ENCODE measurements around the gene OTOS.

Gene OTOS

DNA sequence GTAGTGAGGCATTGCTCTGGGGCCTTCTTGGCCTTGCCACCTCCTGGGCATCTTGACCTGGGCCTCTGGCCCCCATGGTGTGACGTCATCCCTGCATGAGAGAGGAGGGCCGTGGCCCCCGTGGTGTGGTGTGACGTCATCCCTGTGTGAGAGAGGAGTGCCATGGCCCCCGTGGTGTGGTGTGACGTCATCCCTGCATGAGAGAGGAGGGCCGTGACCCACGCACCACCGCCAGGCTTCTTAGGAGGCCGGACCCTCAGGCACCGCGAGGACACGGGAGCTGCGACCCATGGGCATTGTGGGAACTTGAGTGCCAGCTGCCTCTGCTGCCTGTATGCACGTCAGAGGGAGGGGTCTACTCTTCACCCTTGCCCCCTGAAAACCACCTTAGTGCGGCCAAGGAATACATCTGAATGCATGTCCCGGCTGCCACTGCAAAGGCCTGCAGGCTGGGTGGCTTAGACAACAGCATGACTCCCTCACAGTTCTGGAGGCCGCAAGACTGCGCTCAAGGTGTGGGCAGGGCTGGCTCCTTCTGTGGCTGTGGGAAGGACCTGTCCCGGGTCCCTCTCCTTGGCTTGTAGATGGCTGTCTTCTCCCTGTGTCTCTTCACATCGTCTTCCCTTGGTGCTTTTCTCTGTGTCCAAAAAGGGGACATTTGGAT is 20.8 kb upstream of the OTOS start:
- no peak for ATAC-seq
- TF ChIP-seq SNAI2 (CRISPR knock-in tag; IDR thresholded peaks at IDR 0.05), result no peak
- no peak for TF ChIP-seq ISL1 (CRISPR knock-in tag; IDR thresholded peaks at IDR 0.05)
- TF ChIP-seq, protein P1, sequence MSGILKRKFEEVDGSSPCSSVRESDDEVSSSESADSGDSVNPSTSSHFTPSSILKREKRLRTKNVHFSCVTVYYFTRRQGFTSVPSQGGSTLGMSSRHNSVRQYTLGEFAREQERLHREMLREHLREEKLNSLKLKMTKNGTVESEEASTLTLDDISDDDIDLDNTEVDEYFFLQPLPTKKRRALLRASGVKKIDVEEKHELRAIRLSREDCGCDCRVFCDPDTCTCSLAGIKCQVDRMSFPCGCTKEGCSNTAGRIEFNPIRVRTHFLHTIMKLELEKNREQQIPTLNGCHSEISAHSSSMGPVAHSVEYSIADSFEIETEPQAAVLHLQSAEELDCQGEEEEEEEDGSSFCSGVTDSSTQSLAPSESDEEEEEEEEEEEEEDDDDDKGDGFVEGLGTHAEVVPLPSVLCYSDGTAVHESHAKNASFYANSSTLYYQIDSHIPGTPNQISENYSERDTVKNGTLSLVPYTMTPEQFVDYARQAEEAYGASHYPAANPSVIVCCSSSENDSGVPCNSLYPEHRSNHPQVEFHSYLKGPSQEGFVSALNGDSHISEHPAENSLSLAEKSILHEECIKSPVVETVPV (CRISPR knock-in tag; IDR thresholded peaks at IDR 0.05), result no peak
- TF ChIP-seq GLIS3 (CRISPR knock-in tag; IDR thresholded peaks at IDR 0.05), result no peak
- TF ChIP-seq, protein P2, sequence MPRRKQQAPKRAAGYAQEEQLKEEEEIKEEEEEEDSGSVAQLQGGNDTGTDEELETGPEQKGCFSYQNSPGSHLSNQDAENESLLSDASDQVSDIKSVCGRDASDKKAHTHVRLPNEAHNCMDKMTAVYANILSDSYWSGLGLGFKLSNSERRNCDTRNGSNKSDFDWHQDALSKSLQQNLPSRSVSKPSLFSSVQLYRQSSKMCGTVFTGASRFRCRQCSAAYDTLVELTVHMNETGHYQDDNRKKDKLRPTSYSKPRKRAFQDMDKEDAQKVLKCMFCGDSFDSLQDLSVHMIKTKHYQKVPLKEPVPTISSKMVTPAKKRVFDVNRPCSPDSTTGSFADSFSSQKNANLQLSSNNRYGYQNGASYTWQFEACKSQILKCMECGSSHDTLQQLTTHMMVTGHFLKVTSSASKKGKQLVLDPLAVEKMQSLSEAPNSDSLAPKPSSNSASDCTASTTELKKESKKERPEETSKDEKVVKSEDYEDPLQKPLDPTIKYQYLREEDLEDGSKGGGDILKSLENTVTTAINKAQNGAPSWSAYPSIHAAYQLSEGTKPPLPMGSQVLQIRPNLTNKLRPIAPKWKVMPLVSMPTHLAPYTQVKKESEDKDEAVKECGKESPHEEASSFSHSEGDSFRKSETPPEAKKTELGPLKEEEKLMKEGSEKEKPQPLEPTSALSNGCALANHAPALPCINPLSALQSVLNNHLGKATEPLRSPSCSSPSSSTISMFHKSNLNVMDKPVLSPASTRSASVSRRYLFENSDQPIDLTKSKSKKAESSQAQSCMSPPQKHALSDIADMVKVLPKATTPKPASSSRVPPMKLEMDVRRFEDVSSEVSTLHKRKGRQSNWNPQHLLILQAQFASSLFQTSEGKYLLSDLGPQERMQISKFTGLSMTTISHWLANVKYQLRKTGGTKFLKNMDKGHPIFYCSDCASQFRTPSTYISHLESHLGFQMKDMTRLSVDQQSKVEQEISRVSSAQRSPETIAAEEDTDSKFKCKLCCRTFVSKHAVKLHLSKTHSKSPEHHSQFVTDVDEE (CRISPR knock-in tag; IDR thresholded peaks at IDR 0.05), result no peak
- TF ChIP-seq ZFP3 (CRISPR knock-in tag; IDR thresholded peaks at IDR 0.05), result no peak
- no peak for TF ChIP-seq ARNTL (CRISPR knock-in tag; IDR thresholded peaks at IDR 0.05; ENCODE audit: borderline replicate concordance, low read depth)
- no peak for TF ChIP-seq TOX (CRISPR knock-in tag; IDR thresholded peaks at IDR 0.05; ENCODE audit: borderline replicate concordance)
- no peak for TF ChIP-seq ZNF8 (CRISPR knock-in tag; IDR thresholded peaks at IDR 0.05)
- TF ChIP-seq, protein P3, sequence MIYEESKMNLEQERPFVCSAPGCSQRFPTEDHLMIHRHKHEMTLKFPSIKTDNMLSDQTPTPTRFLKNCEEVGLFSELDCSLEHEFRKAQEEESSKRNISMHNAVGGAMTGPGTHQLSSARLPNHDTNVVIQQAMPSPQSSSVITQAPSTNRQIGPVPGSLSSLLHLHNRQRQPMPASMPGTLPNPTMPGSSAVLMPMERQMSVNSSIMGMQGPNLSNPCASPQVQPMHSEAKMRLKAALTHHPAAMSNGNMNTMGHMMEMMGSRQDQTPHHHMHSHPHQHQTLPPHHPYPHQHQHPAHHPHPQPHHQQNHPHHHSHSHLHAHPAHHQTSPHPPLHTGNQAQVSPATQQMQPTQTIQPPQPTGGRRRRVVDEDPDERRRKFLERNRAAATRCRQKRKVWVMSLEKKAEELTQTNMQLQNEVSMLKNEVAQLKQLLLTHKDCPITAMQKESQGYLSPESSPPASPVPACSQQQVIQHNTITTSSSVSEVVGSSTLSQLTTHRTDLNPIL (CRISPR knock-in tag; IDR thresholded peaks at IDR 0.05; ENCODE audit: low read depth), result no peak
- TF ChIP-seq ZFP30 (CRISPR knock-in tag; IDR thresholded peaks at IDR 0.05), result no peak
- TF ChIP-seq BACH2 (CRISPR knock-in tag; IDR thresholded peaks at IDR 0.05; ENCODE audit: borderline replicate concordance), result no peak
- TF ChIP-seq ZC3H10 (CRISPR knock-in tag; IDR thresholded peaks at IDR 0.05), result no peak
- no peak for TF ChIP-seq OSR1 (CRISPR knock-in tag; IDR thresholded peaks at IDR 0.05)

DNA sequence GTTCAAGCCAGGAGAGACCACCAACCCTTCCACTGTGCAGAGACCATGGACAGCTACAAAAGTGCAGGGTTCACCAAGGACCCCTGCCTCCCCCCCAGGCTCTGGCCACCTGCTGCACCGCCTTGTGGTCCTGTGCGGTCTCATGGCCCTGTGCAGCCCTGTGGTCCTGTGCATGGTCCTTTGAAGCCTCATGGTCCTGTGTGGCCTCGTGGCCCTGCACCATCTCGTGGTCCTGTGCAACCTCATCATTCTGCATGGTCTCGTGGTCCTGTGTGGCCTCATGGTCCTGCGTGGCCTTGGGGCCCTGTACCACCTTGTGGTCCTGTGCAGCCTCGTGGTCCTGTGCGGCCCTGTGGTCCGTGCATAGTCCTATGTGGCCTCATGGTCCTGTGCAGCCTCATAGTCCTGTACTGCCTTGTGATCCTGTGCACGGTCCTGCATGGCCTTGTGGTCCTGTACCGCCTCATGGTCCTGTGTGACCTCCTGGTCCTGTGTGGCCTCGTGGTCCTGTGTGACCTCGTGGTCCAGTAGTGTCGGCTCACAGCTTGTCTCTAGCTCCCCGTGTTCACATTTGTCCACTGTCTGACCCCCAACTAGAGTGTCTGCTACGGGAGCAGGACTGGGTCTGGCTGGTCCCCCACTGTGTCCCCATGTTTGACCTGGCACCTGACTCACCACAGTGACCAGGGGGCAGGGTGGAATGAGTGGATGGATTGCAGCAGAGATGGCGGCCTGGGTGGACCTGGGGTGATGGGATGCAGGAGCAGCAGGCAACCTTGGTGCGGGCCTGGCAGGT is 20.0 kb upstream of the OTOS start:
- no peak for ATAC-seq
- no peak for TF ChIP-seq RARB (CRISPR knock-in tag; IDR thresholded peaks at IDR 0.05)
- no peak for TF ChIP-seq ZFP3 (CRISPR knock-in tag; IDR thresholded peaks at IDR 0.05)
- TF ChIP-seq ARNTL (CRISPR knock-in tag; IDR thresholded peaks at IDR 0.05; ENCODE audit: borderline replicate concordance, low read depth), result no peak
- no peak for TF ChIP-seq ZC3H10 (CRISPR knock-in tag; IDR thresholded peaks at IDR 0.05)
- TF ChIP-seq, protein P2 (CRISPR knock-in tag; IDR thresholded peaks at IDR 0.05), result no peak

DNA sequence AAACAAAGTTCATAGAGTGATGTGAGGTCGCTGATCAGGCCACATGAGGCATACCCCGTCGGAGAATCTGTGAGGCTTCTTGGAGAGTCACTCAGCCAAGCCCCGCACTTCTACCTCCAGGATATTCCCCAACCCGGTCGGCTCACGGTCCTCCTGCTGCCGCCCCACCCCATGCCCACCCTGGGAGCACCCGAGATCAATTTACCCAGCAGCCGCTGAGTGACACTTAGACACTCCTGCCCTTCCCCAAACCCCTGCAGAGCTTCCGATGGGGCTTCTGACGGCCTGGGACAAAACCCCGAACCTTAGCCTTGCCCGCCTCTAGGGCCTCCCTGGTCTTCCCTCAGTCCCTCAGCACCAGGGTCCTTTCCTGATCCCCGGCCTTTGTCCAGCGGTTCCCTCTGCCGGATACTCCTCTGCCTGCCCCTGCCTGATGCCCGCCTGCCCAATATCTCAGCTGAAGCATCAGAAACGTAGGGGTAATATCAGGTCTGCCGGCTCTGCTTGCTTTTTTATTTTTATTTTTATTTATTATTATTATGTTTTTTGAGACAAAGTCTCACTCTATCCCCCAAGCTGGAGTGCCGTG is 18.9 kb upstream of the OTOS start:
- no peak for ATAC-seq
- TF ChIP-seq BACH2 (CRISPR knock-in tag; IDR thresholded peaks at IDR 0.05; ENCODE audit: borderline replicate concordance), result no peak
- no peak for TF ChIP-seq GLIS3 (CRISPR knock-in tag; IDR thresholded peaks at IDR 0.05)
- TF ChIP-seq, protein P4, sequence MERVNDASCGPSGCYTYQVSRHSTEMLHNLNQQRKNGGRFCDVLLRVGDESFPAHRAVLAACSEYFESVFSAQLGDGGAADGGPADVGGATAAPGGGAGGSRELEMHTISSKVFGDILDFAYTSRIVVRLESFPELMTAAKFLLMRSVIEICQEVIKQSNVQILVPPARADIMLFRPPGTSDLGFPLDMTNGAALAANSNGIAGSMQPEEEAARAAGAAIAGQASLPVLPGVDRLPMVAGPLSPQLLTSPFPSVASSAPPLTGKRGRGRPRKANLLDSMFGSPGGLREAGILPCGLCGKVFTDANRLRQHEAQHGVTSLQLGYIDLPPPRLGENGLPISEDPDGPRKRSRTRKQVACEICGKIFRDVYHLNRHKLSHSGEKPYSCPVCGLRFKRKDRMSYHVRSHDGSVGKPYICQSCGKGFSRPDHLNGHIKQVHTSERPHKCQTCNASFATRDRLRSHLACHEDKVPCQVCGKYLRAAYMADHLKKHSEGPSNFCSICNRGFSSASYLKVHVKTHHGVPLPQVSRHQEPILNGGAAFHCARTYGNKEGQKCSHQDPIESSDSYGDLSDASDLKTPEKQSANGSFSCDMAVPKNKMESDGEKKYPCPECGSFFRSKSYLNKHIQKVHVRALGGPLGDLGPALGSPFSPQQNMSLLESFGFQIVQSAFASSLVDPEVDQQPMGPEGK (CRISPR knock-in tag; IDR thresholded peaks at IDR 0.05; ENCODE audit: borderline replicate concordance), result no peak
- no peak for TF ChIP-seq ZC3H10 (CRISPR knock-in tag; IDR thresholded peaks at IDR 0.05)
- TF ChIP-seq ARNTL (CRISPR knock-in tag; IDR thresholded peaks at IDR 0.05; ENCODE audit: borderline replicate concordance, low read depth), result no peak
- no peak for TF ChIP-seq ZFP3 (CRISPR knock-in tag; IDR thresholded peaks at IDR 0.05)
- no peak for TF ChIP-seq ZNF565 (CRISPR knock-in tag; conservative IDR thresholded peaks at IDR 0.05; ENCODE audit: low read depth)
- TF ChIP-seq OSR1 (CRISPR knock-in tag; IDR thresholded peaks at IDR 0.05), result no peak
- no peak for TF ChIP-seq CSDC2 (CRISPR knock-in tag; IDR thresholded peaks at IDR 0.05)
- TF ChIP-seq RARB (CRISPR knock-in tag; IDR thresholded peaks at IDR 0.05), result no peak
- TF ChIP-seq TCF4 (CRISPR knock-in tag; IDR thresholded peaks at IDR 0.05; ENCODE audit: borderline replicate concordance), result no peak
- TF ChIP-seq ISL1 (CRISPR knock-in tag; IDR thresholded peaks at IDR 0.05), result no peak
- TF ChIP-seq ESRRG (CRISPR knock-in tag; IDR thresholded peaks at IDR 0.05), result no peak
- TF ChIP-seq SNAI2 (CRISPR knock-in tag; IDR thresholded peaks at IDR 0.05), result no peak
- no peak for TF ChIP-seq TOX (CRISPR knock-in tag; IDR thresholded peaks at IDR 0.05; ENCODE audit: borderline replicate concordance)
- TF ChIP-seq, protein P1 (CRISPR knock-in tag; IDR thresholded peaks at IDR 0.05), result no peak

Data from SK-N-SH treated with all-trans-retinoic acid at 6 μM for 48 hours (cell line).